K562 (cell line): ENCODE results near the gene CERS4. TPM values are rescaled to one million over a fixed set of nuclear protein-coding genes. Genes with fewer than 3 reads are reported as not detected.
A peak's percentile ranks its signal among the peaks of the same experiment; 100 is the strongest.

Source experiments
- ATAC-seq: fragments of 200-7000 bp; cut with Tn5 transposase; 3 replicates; pipeline ENCODE4 v1.9.1; 2020; ENCODE audit warnings: moderate library complexity
- BruUV-seq: library from RNA; stranded (reverse); fragments of 400-500 nt; replicated peaks from 2 replicates; lab custom pipeline; 2021; lab: Mats Ljungman, UMichigan
- CTCF ChIA-PET: fragments of 300-600 bp; formaldehyde crosslinking; extraction: SDS; loops from one replicate; lab custom pipeline; 2021; ENCODE audit warnings: low intra/inter-chr PET ratio; lab: Yijun Ruan, JAX
- POLR2A ChIA-PET: fragments of 300-600, 350-650 bp; sonication (Branson Sonifier 250); formaldehyde crosslinking; extraction: SDS; loops from one replicate; lab custom pipeline; 2021; ENCODE audit warnings: antibody characterized with exemption, inconsistent platforms; lab: Yijun Ruan, JAX
- DNase-seq, 4 experiments: peaks; one replicate each; pipeline versions ENCODE4 v3.0.0 to v3.0.0-alpha.2; 2011 to 2018; ENCODE audit warnings: low spot score in 3 of 4, mixed read lengths in 3 of 4; ENCODE audit errors: extremely low read depth in 1 of 4
- FAIRE-seq: peaks from 2 replicates; lab custom pipeline; 2011; peaks lifted over from hg19 to GRCh38; lab: Jason Lieb, UNC
- H2AFZ ChIP-seq: 2 replicates; pipeline ENCODE4 v1.6.0; 2011; ENCODE audit warnings: low read depth, low read length, control low read depth, inconsistent platforms
- H3K27ac ChIP-seq: fragments of 200-600 bp; 3 replicates; pipeline ENCODE4 v1.8.0; 2011; ENCODE audit warnings: low read depth, mild to moderate bottlenecking, control low read depth, inconsistent platforms, low read length, moderate library complexity, mixed read lengths; ENCODE audit errors: extremely low read depth
- H3K27me3 ChIP-seq, 2 experiments: fragments of 300-600 bp in 1 of 2; 2 replicates in 1 of 2; 3 replicates in 1 of 2; pipeline versions ENCODE4 v1.6.0 to v1.8.0; 2011; ENCODE audit warnings: inconsistent platforms in 2 of 2, low read length in 2 of 2, mild to moderate bottlenecking in 1 of 2, mixed read lengths in 1 of 2, moderate library complexity in 1 of 2; ENCODE audit not compliant: control insufficient read depth in 2 of 2, insufficient read depth in 2 of 2
- H3K36me3 ChIP-seq: fragments of 300-600 bp; 3 replicates; pipeline ENCODE4 v1.8.0; 2011; ENCODE audit warnings: mild to moderate bottlenecking, low read length, inconsistent platforms; ENCODE audit not compliant: control insufficient read depth, insufficient read depth
- H3K4me1 ChIP-seq, 2 experiments: fragments of 200-600 bp in 1 of 2; replicated peaks in 1 of 2; 2 replicates in 1 of 2; 3 replicates in 1 of 2; pipeline versions ENCODE4 v1.5.1 to v1.8.0; 2011; ENCODE audit warnings: inconsistent platforms in 2 of 2, low read length in 2 of 2, mild to moderate bottlenecking in 1 of 2, mixed read lengths in 1 of 2, moderate library complexity in 1 of 2; ENCODE audit not compliant: control insufficient read depth in 2 of 2, insufficient read depth in 2 of 2
- H3K4me2 ChIP-seq: 2 replicates; pipeline ENCODE4 v1.6.1; 2011; ENCODE audit warnings: low read length, control low read depth, inconsistent platforms, mixed read lengths; ENCODE audit not compliant: insufficient read depth
- H3K4me3 ChIP-seq: fragments of 200-600 bp; sonication (generic), shearing (Covaris generic); 2 replicates; pipeline ENCODE4 v1.5.1; 2016; ENCODE audit warnings: control low read depth, inconsistent platforms
- H3K79me2 ChIP-seq: fragments of 200-600 bp; 3 replicates; pipeline ENCODE4 v1.8.0; 2011; ENCODE audit warnings: low read length, inconsistent platforms; ENCODE audit not compliant: control insufficient read depth, insufficient read depth
- H3K9ac ChIP-seq, 2 experiments: 2 replicates each; pipeline versions ENCODE4 v1.6.0 to v1.6.1; 2011; ENCODE audit warnings: low read depth in 2 of 2, low read length in 2 of 2, control low read depth in 1 of 2, inconsistent platforms in 1 of 2, mild to moderate bottlenecking in 1 of 2, mixed read lengths in 1 of 2; ENCODE audit not compliant: insufficient read depth in 1 of 2
- H3K9me1 ChIP-seq: one replicate; pipeline ENCODE4 v1.6.0; 2011; ENCODE audit warnings: inconsistent platforms, mild to moderate bottlenecking, low read length, moderate library complexity; ENCODE audit not compliant: control insufficient read depth, insufficient read depth
- H3K9me3 ChIP-seq: replicated peaks from 2 replicates; pipeline ENCODE4 v1.5.1; 2011; ENCODE audit warnings: low read depth, low read length, inconsistent platforms; ENCODE audit not compliant: control insufficient read depth, insufficient read depth
- H4K20me1 ChIP-seq: replicated peaks from 2 replicates; pipeline ENCODE4 v1.6.1; 2011; ENCODE audit warnings: low read length, inconsistent platforms, mixed read lengths; ENCODE audit not compliant: control insufficient read depth, insufficient read depth
- CHCHD3 ChIP-seq: fragments of 250-450 bp; sonication (Bioruptor Pico); IDR thresholded peaks from 2 replicates; pipeline ENCODE4 v2.1.2; 2022; ENCODE audit warnings: mild to moderate bottlenecking
- NFIC ChIP-seq: fragments of 450-650 bp; IDR thresholded peaks from 2 replicates; pipeline ENCODE4 v1.6.1; 2017; ENCODE audit warnings: mild to moderate bottlenecking, inconsistent platforms
- POLR2G ChIP-seq: fragments of 200-400 bp; formaldehyde crosslinking; IDR thresholded peaks from 2 replicates; pipeline ENCODE4 v1.6.1; 2017; ENCODE audit warnings: low read depth, mild to moderate bottlenecking, antibody characterized with exemption, low read length, moderate library complexity
- RBFOX2 ChIP-seq: fragments of 200-400 bp; formaldehyde crosslinking; IDR thresholded peaks from 2 replicates; pipeline ENCODE4 v1.6.1; 2017; ENCODE audit warnings: low read depth, mild to moderate bottlenecking, low read length, moderate library complexity
- TOE1 ChIP-seq, 2 experiments: fragments of 450-650 bp in 1 of 2; sonication (generic) in 1 of 2; formaldehyde crosslinking in 1 of 2; IDR thresholded peaks; 2 replicates each; pipeline versions ENCODE4 v1.7.1 to v1.8.0; 2016 to 2022; ENCODE audit warnings: borderline replicate concordance in 2 of 2, mild to moderate bottlenecking in 2 of 2, antibody characterized with exemption in 1 of 2, inconsistent platforms in 1 of 2, low read depth in 1 of 2, missing genetic modification reagents in 1 of 2, moderate library complexity in 1 of 2
- ZNF318 ChIP-seq, 2 experiments: fragments of 450-650 bp; IDR thresholded peaks; 2 replicates each; pipeline ENCODE4 v1.6.1; 2016; ENCODE audit warnings: mild to moderate bottlenecking in 2 of 2, borderline replicate concordance in 1 of 2, low read depth in 1 of 2, moderate library complexity in 1 of 2
- ZNF699 ChIP-seq: fragments of 250-450 bp; sonication (Bioruptor Pico); IDR thresholded peaks from 2 replicates; pipeline ENCODE4 v1.8.0; 2021; ENCODE audit warnings: mild to moderate bottlenecking, moderate library complexity; ENCODE audit not compliant: insufficient replicate concordance
- WGBS: fragments of 100-300 bp; shearing (Covaris generic); methylation state at CpG from one replicate; pipeline ENCODE4 v1.1.6; 2016; ENCODE audit warnings: low coverage, mixed read lengths; ENCODE audit not compliant: insufficient coverage; ENCODE audit errors: missing lambda C conversion rate; 5-methylcytosine and 5-hydroxymethylcytosine counted together
- in situ Hi-C: fragments of 300-500 bp; cut with MboI; formaldehyde crosslinking; loops from 4 replicates; pipeline ENCODE4 v1.15.0; 2018; ENCODE audit warnings: inconsistent platforms, mixed read lengths
- intact Hi-C: fragments of 100-400 bp; cut with micrococcal nuclease; formaldehyde crosslinking; loops from 2 replicates; pipeline ENCODE4 v1.14.2; 2022
- polyA plus RNA-seq, 8 experiments: library from polyadenylated mRNA; depleted of rRNA in 4 of 8; stranded (reverse) in 5 of 8; unstranded in 3 of 8; fragments of >200 nt; fragmentation: Nextera tagmentation in 2 of 8; fragmentation: Illumina TruSeq in 1 of 8; extraction: Ambion mirVana in 2 of 8; extraction: Trizol in 1 of 8; gene quantifications; 2 replicates each; pipeline versions ENCODE4 v1.2.1 to v1.2.3, GENCODE V29; 2011 to 2014; ENCODE audit warnings: inconsistent platforms in 1 of 8, missing spikeins in 1 of 8
- total RNA-seq, 7 experiments: library from RNA; depleted of rRNA in 6 of 7; stranded (reverse); fragments of >200 nt in 6 of 7; fragmentation: Illumina TruSeq in 2 of 7; extraction: Trizol in 2 of 7; gene quantifications; 2 replicates each; pipeline versions ENCODE4 v1.2.1 to v1.2.3, GENCODE V29; 2011 to 2021; ENCODE audit warnings: low replicate concordance in 1 of 7

CERS4 gene
- total and polyA plus RNA-seq, 9 of the 15 experiments (the other 6 are each of a cell fraction or from before 2014, with no cell fraction given), result 0.14 to 4.4 (median 2.9) TPM; not detected in 1

- peaks cover 61% of the 10 kb centered on the region; the same call in 2 of the 3 replicates for H3K36me3 ChIP-seq
- peaks cover 13% of the 10 kb centered on the region for H3K79me2 ChIP-seq
- ChIA-PET POLR2A (interaction anchor here (0.6 to 2.1 kb wide), 5 partner anchors 9 to 124 kb away, joined by 3 to 20 read pairs (median 4); partner anchors contain the start of genes NDUFA7 and RPS28), CTCF (no interaction called here)
- FAIRE-seq, result no peak
- H3K4me1 ChIP-seq, result peaks cover 13 to 30% of the 10 kb centered on the region in 2 experiments; a peak in 4 of 5 replicates
- H3K27me3 ChIP-seq, result no peaks in the 10 kb centered on the region
- no peaks in the 10 kb centered on the region for H3K9me3 ChIP-seq
- intact Hi-C loops (no loop called here), in situ Hi-C loops (no loop called here)
- 0 out of 2 replicates have a peak, but pooled peaks have one; percentile 4 for TF ChIP-seq NFIC
- no peak for TF ChIP-seq ZNF699 (CRISPR knock-in tag)
- peak; percentile 60 for TF ChIP-seq POLR2G
- no peak for TF ChIP-seq CHCHD3 (CRISPR knock-in tag)
- no peak for TF ChIP-seq ZNF318 (IDR thresholded peaks at IDR 0.05; ENCODE audit: borderline replicate concordance in 1 of 2, low read depth in 1 of 2)
- TF ChIP-seq TOE1 (IDR thresholded peaks at IDR 0.05; ENCODE audit: borderline replicate concordance), result no peak
- no peak for TF ChIP-seq TOE1 (CRISPR knock-in tag; IDR thresholded peaks at IDR 0.05; ENCODE audit: borderline replicate concordance, low read depth)
- peak; percentile 53 for TF ChIP-seq RBFOX2
- no peak overlapping the region for H3K27ac ChIP-seq
- WGBS, result 89% methylated on average over 16 of the region's 16 CpGs
- peak in 2 of 4 experiments; percentile 2 to 23 for DNase-seq
- peak overlapping the region in 1 of 2 experiments; percentile 81; a peak in 2 of 4 replicates for H3K9ac ChIP-seq
- no peak overlapping the region for H3K4me2 ChIP-seq
- no peaks in the 10 kb centered on the region for H4K20me1 ChIP-seq
- no peak overlapping the region for H3K4me3 ChIP-seq
- H2AFZ ChIP-seq, result no peak overlapping the region
- BruUV-seq, result no TSS peak
- no peaks in the 10 kb centered on the region for H3K9me1 ChIP-seq
- no peak for ATAC-seq
Measured at GRCh38 chr19:8311461-8312260, 102.5 kb downstream of the CERS4 start.
